Liver (tissue), 9 donors: ENCODE data around the gene MGAT1. TPM values are rescaled to one million over a fixed set of nuclear protein-coding genes. Genes with fewer than 3 reads are reported as not detected.

Source experiments
- DNase-seq: peaks from one replicate; pipeline ENCODE4 v3.0.0-alpha.2; 2017; ENCODE audit warnings: low spot score
- H3K27ac ChIP-seq, 2 donors: one replicate each; pipeline ENCODE4 v1.7.0; 2013; ENCODE audit warnings: inconsistent platforms in 2 of 2, low read length in 2 of 2, control low read depth in 1 of 2, low read depth in 1 of 2, mild to moderate bottlenecking in 1 of 2
- H3K27me3 ChIP-seq, 4 donors: one replicate each; pipeline versions ENCODE4 v1.6.1 to v1.7.0; 2013; ENCODE audit warnings: low read length in 3 of 4, inconsistent platforms in 1 of 4, mild to moderate bottlenecking in 1 of 4, moderate library complexity in 1 of 4; ENCODE audit not compliant: control insufficient read depth in 4 of 4, insufficient read depth in 4 of 4
- H3K36me3 ChIP-seq, 4 donors: one replicate each; pipeline versions ENCODE4 v1.6.1 to v1.7.0; 2013; ENCODE audit warnings: low read length in 3 of 4, mild to moderate bottlenecking in 3 of 4, low read depth in 1 of 4, moderate library complexity in 1 of 4; ENCODE audit not compliant: control insufficient read depth in 4 of 4, insufficient read depth in 3 of 4
- H3K4me1 ChIP-seq, 4 donors: one replicate each; pipeline versions ENCODE4 v1.6.1 to v1.7.0; 2013; ENCODE audit warnings: low read length in 3 of 4, mild to moderate bottlenecking in 3 of 4, moderate library complexity in 1 of 4; ENCODE audit not compliant: control insufficient read depth in 4 of 4, insufficient read depth in 4 of 4
- H3K4me3 ChIP-seq, 3 donors: one replicate each; pipeline versions ENCODE4 v1.6.1 to v1.7.0; 2013; ENCODE audit warnings: low read length in 3 of 3, control low read depth in 1 of 3, low read depth in 1 of 3, mild to moderate bottlenecking in 1 of 3
- H3K9ac ChIP-seq, 2 donors: one replicate each; pipeline ENCODE4 v1.7.0; 2013; ENCODE audit warnings: low read length in 2 of 2, mild to moderate bottlenecking in 2 of 2, moderate library complexity in 2 of 2, control low read depth in 1 of 2, low read depth in 1 of 2
- H3K9me3 ChIP-seq, 4 donors: one replicate each; pipeline versions ENCODE4 v1.6.1 to v1.7.0; 2013; ENCODE audit warnings: low read length in 3 of 4; ENCODE audit not compliant: control insufficient read depth in 4 of 4
- EGR1 ChIP-seq, 2 donors: IDR thresholded peaks; 2 replicates each; pipeline ENCODE4 v1.6.1; 2016 to 2018; ENCODE audit warnings: antibody characterized with exemption in 2 of 2, low read depth in 2 of 2
- FOXA1 ChIP-seq: IDR thresholded peaks from 2 replicates; pipeline ENCODE4 v1.6.1; 2016; ENCODE audit warnings: antibody characterized with exemption
- FOXA2 ChIP-seq: IDR thresholded peaks from 2 replicates; pipeline ENCODE4 v1.6.1; 2016; ENCODE audit warnings: antibody characterized with exemption
- GABPA ChIP-seq, 2 donors: IDR thresholded peaks in 1 of 2; conservative IDR thresholded peaks in 1 of 2; 2 replicates each; pipeline ENCODE4 v1.6.1; 2016; ENCODE audit warnings: antibody characterized with exemption in 2 of 2, mild to moderate bottlenecking in 1 of 2, moderate library complexity in 1 of 2
- HNF4A ChIP-seq, 2 donors: conservative IDR thresholded peaks; 2 replicates each; pipeline ENCODE4 v1.6.1; 2016; ENCODE audit warnings: antibody characterized with exemption in 2 of 2, mild to moderate bottlenecking in 2 of 2
- HNF4G ChIP-seq: IDR thresholded peaks from 2 replicates; pipeline ENCODE4 v1.6.1; 2016; ENCODE audit warnings: antibody characterized with exemption
- JUND ChIP-seq, 2 donors: IDR thresholded peaks; 2 replicates each; pipeline ENCODE4 v1.6.1; 2016; ENCODE audit warnings: antibody characterized with exemption in 2 of 2
- NR2F2 ChIP-seq: IDR thresholded peaks from 2 replicates; pipeline ENCODE4 v1.6.1; 2016; ENCODE audit warnings: antibody characterized with exemption
- RAD21 ChIP-seq, 2 donors: IDR thresholded peaks; 2 replicates each; pipeline ENCODE4 v1.6.1; 2016; ENCODE audit warnings: antibody characterized with exemption in 2 of 2, mild to moderate bottlenecking in 2 of 2
- RXRA ChIP-seq, 2 donors: IDR thresholded peaks; 2 replicates each; pipeline ENCODE4 v1.6.1; 2017 to 2018; ENCODE audit warnings: antibody characterized with exemption in 2 of 2, mild to moderate bottlenecking in 1 of 2
- SP1 ChIP-seq: IDR thresholded peaks from 2 replicates; pipeline ENCODE4 v1.6.1; 2018; ENCODE audit warnings: antibody characterized with exemption, mild to moderate bottlenecking
- TAF1 ChIP-seq: conservative IDR thresholded peaks from 2 replicates; pipeline ENCODE4 v1.6.1; 2016; ENCODE audit warnings: antibody characterized with exemption, mild to moderate bottlenecking
- YY1 ChIP-seq: IDR thresholded peaks from 2 replicates; pipeline ENCODE4 v1.6.1; 2016; ENCODE audit warnings: antibody characterized with exemption, mild to moderate bottlenecking
- WGBS: extraction: QIAGEN DNeasy Blood & Tissue Kit; methylation state at CpG from one replicate; pipeline ENCODE4 v1.1.7; 2013; 5-methylcytosine and 5-hydroxymethylcytosine counted together
- polyA plus RNA-seq, 2 donors: library from polyadenylated mRNA; stranded (reverse) in 1 of 2; unstranded in 1 of 2; fragments of 200-250 nt in 1 of 2; fragments of >200 nt in 1 of 2; fragmentation: Nextera tagmentation in 1 of 2; extraction: Ambion mirVana in 1 of 2; gene quantifications; one replicate each; pipeline versions ENCODE4 v1.2.1 to v1.2.3, GENCODE V29; 2013 to 2015
- total RNA-seq, 2 donors: library from RNA; depleted of rRNA; stranded (reverse); fragments of >200 nt; gene quantifications; one replicate each; pipeline ENCODE4 v1.2.3, GENCODE V29; 2014
- TF ChIP-seq, protein P1 (sequence below): IDR thresholded peaks from 2 replicates; pipeline ENCODE4 v1.6.1; 2016; ENCODE audit warnings: antibody characterized with exemption
- TF ChIP-seq, protein P2 (sequence below): IDR thresholded peaks from 2 replicates; pipeline ENCODE4 v1.6.1; 2016; ENCODE audit warnings: antibody characterized with exemption
- TF ChIP-seq, protein P3 (sequence below): IDR thresholded peaks from 2 replicates; pipeline ENCODE4 v1.6.1; 2016; ENCODE audit warnings: antibody characterized with exemption
- TF ChIP-seq, protein P4 (sequence below): IDR thresholded peaks from 2 replicates; pipeline ENCODE4 v1.6.1; 2016; ENCODE audit warnings: antibody characterized with exemption, mild to moderate bottlenecking
- TF ChIP-seq, protein P5 (sequence below): fragments of 150-350 bp; IDR thresholded peaks from 2 replicates; pipeline ENCODE4 v1.5.1; 2017; ENCODE audit warnings: improper control_type of control experiment, low read depth, low read length; ENCODE audit not compliant: missing input control
- donor health status: healthy.
- donor health status: healthy.
- donor health status: healthy.
- donor health status: healthy.
- donor health status: healthy.

The MGAT1 gene
- total and polyA plus RNA-seq, 4 donors = 73.0 to 125 (median 97.7) TPM

DNA sequence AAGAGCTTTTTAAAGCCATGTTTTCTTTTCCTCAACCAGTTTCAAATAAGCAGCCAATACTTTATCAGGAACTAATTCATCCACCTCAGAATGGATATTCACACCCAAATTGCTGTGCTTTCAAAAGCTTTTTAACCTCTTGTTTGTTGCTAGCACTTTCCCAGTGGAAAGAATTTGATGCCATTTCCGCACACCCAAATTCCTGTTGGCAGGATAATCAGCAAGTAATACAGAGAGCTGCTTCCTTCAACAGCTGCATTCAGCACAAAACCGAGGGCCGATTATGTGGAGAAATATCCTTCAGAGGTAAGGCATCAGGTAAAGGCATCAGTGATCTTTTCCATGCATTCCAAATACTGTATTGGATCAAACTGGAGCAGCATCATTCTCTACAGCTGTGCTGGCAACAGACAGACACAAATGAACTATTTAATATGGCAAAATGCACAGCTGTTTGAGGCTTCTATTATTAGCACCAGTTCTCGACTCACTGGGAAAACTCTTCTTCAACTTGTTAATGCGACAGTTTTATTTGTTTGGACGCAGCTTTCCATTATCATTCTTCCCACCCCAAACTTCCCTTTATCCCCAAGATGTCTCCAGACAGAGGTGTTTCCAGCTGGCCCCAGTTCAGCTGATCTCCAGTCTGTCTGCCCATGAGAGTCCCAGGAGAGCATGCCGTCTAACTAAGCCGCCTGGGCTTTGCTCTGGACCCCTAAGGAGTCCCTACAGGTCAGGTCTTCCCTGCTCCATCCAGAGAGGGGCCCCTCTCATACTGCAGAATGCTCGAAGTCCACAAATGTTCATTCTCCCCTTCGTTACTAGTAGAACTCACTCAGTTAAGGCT, 22.2 kb upstream of the MGAT1 start:
- Histone ChIP-seq H3K36me3 (no peaks in the 10 kb centered on the region), H3K4me3 (no peak overlapping the region), H3K27ac (no peak overlapping the region), H3K4me1 (peaks cover 0 to 8% (median under 1%) of the 10 kb centered on the region in 4 donors), H3K9ac (no peak overlapping the region), H3K27me3 (no peaks in the 10 kb centered on the region), H3K9me3 (peaks cover 0 to 3% (median 0%) of the 10 kb centered on the region in 4 donors)
- WGBS = 78% methylated on average over 10 of the region's 10 CpGs
- TF ChIP-seq HNF4A (conservative IDR thresholded peaks at IDR 0.05) (no peak), RAD21 (IDR thresholded peaks at IDR 0.05) (no peak), SP1 (no peak), NR2F2 (peak; percentile 27), EGR1 (IDR thresholded peaks at IDR 0.05; ENCODE audit: low read depth in 2 of 2) (no peak), FOXA1 (no peak)
- TF ChIP-seq, protein P1, sequence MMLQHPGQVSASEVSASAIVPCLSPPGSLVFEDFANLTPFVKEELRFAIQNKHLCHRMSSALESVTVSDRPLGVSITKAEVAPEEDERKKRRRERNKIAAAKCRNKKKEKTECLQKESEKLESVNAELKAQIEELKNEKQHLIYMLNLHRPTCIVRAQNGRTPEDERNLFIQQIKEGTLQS = no peak
- TF ChIP-seq, protein P2, sequence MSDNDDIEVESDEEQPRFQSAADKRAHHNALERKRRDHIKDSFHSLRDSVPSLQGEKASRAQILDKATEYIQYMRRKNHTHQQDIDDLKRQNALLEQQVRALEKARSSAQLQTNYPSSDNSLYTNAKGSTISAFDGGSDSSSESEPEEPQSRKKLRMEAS = no peak
- DNase-seq = no peak

DNA sequence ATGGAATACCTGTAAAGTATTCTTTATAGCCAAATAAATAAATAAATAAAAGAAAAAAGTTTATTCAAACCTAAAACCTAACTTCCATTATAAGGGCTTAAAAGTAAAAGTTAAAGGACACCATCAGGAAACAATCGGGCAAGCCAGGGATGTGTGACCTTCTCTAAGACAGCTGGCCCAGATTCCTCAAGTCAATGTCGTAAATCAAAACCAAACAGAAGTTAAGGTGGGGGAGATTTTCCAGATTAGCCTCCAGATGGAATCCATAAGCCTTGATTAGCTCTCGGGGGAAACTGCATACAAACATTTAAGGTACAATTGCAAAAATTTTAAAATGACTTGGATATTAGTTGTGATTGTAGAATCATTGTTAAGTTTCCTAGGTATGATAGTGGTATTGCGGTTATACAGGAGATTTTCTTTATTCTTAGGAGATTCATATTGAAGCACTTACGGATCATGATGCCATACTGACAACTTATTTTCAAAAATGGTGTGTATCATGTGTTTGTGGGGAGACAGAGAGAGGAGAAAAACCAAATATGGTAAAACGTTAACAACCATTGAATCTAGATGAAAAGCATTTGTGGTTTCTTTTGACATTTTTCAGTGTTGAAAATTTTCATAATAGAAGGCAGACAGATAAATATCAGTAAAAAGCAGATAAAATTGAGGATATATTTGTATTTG, 21.5 kb upstream of the MGAT1 start:
- no peaks in the 10 kb centered on the region for H3K9me3 ChIP-seq
- no peak overlapping the region for H3K9ac ChIP-seq
- H3K4me1 ChIP-seq = peaks cover 0 to 7% (median under 1%) of the 10 kb centered on the region in 4 donors
- no peak overlapping the region for H3K27ac ChIP-seq
- H3K27me3 ChIP-seq = no peaks in the 10 kb centered on the region
- H3K4me3 ChIP-seq = no peak overlapping the region
- WGBS = 77% methylated on average over 6 of the region's 6 CpGs
- TF ChIP-seq, protein P2 = no peak
- TF ChIP-seq, protein P3, sequence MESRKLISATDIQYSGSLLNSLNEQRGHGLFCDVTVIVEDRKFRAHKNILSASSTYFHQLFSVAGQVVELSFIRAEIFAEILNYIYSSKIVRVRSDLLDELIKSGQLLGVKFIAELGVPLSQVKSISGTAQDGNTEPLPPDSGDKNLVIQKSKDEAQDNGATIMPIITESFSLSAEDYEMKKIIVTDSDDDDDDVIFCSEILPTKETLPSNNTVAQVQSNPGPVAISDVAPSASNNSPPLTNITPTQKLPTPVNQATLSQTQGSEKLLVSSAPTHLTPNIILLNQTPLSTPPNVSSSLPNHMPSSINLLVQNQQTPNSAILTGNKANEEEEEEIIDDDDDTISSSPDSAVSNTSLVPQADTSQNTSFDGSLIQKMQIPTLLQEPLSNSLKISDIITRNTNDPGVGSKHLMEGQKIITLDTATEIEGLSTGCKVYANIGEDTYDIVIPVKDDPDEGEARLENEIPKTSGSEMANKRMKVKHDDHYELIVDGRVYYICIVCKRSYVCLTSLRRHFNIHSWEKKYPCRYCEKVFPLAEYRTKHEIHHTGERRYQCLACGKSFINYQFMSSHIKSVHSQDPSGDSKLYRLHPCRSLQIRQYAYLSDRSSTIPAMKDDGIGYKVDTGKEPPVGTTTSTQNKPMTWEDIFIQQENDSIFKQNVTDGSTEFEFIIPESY = no peak
- no peak for TF ChIP-seq YY1
- TF ChIP-seq TAF1 = no peak
- no peak for TF ChIP-seq HNF4G
- TF ChIP-seq FOXA1 = no peak
- no peak for TF ChIP-seq RXRA (IDR thresholded peaks at IDR 0.05)
- TF ChIP-seq, protein P1 = no peak
- no peak for TF ChIP-seq JUND (IDR thresholded peaks at IDR 0.05)
- TF ChIP-seq FOXA2 = no peak
- no peak for TF ChIP-seq NR2F2
- TF ChIP-seq GABPA (IDR thresholded peaks at IDR 0.05 in 1 of 2, conservative IDR thresholded peaks at IDR 0.05 in 1 of 2) = no peak
- no peak for TF ChIP-seq HNF4A (conservative IDR thresholded peaks at IDR 0.05)
- TF ChIP-seq, protein P4, sequence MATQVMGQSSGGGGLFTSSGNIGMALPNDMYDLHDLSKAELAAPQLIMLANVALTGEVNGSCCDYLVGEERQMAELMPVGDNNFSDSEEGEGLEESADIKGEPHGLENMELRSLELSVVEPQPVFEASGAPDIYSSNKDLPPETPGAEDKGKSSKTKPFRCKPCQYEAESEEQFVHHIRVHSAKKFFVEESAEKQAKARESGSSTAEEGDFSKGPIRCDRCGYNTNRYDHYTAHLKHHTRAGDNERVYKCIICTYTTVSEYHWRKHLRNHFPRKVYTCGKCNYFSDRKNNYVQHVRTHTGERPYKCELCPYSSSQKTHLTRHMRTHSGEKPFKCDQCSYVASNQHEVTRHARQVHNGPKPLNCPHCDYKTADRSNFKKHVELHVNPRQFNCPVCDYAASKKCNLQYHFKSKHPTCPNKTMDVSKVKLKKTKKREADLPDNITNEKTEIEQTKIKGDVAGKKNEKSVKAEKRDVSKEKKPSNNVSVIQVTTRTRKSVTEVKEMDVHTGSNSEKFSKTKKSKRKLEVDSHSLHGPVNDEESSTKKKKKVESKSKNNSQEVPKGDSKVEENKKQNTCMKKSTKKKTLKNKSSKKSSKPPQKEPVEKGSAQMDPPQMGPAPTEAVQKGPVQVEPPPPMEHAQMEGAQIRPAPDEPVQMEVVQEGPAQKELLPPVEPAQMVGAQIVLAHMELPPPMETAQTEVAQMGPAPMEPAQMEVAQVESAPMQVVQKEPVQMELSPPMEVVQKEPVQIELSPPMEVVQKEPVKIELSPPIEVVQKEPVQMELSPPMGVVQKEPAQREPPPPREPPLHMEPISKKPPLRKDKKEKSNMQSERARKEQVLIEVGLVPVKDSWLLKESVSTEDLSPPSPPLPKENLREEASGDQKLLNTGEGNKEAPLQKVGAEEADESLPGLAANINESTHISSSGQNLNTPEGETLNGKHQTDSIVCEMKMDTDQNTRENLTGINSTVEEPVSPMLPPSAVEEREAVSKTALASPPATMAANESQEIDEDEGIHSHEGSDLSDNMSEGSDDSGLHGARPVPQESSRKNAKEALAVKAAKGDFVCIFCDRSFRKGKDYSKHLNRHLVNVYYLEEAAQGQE = no peak
- TF ChIP-seq, protein P5, sequence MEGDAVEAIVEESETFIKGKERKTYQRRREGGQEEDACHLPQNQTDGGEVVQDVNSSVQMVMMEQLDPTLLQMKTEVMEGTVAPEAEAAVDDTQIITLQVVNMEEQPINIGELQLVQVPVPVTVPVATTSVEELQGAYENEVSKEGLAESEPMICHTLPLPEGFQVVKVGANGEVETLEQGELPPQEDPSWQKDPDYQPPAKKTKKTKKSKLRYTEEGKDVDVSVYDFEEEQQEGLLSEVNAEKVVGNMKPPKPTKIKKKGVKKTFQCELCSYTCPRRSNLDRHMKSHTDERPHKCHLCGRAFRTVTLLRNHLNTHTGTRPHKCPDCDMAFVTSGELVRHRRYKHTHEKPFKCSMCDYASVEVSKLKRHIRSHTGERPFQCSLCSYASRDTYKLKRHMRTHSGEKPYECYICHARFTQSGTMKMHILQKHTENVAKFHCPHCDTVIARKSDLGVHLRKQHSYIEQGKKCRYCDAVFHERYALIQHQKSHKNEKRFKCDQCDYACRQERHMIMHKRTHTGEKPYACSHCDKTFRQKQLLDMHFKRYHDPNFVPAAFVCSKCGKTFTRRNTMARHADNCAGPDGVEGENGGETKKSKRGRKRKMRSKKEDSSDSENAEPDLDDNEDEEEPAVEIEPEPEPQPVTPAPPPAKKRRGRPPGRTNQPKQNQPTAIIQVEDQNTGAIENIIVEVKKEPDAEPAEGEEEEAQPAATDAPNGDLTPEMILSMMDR = no peak
- no peak for DNase-seq
- H3K36me3 ChIP-seq = no peaks in the 10 kb centered on the region
